GM19467 (cell line): ENCODE results near the gene MRPS17.

Experiments
- ATAC-seq: cut with Tn5 transposase; IDR thresholded peaks from one replicate; pipeline ENCODE4 v1.9.1; 2021; ENCODE audit warnings: mild to moderate bottlenecking, moderate library complexity; ENCODE audit not compliant: unreplicated experiment

The MRPS17 gene

DNA sequence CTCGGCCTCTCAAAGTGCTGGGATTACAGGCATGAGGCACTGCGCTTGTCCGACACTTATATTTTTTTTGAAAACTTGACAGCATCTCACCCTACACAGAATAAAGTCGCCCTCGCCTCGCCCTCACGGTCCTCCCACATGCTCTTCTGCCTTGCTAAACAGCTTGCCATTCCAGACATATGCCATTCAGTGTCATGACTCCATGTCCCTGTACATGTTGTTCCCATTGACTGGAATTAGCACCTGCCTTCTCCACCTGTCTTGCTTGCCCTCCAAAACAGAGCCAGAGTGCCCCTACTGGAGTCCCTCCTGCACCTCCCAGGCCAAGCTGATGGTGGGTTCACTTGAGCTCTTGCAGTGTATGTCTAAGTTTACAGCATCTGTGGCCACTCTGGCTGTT is 18.9 kb downstream of the MRPS17 start:
- no peak for ATAC-seq

DNA sequence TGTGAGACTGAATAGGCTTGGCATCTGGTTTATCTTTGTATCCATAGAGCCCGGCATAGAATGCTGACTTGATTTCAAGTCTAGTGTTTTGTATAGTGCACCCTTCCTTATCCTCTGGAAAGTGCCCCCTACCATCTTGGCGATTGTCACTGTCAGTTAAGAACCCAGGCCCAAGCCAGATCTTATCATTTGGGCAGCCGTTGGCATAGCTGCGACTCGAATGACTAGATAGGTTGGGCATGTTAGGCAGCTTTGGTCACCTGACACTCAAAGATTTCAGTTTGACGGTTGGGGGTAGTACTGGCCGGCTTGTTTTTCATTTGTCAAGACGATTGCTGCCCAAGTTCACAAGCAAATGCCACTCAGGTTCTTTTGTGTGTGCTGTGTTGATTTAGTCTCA is 19.3 kb downstream of the MRPS17 start:
- no peak for ATAC-seq

DNA sequence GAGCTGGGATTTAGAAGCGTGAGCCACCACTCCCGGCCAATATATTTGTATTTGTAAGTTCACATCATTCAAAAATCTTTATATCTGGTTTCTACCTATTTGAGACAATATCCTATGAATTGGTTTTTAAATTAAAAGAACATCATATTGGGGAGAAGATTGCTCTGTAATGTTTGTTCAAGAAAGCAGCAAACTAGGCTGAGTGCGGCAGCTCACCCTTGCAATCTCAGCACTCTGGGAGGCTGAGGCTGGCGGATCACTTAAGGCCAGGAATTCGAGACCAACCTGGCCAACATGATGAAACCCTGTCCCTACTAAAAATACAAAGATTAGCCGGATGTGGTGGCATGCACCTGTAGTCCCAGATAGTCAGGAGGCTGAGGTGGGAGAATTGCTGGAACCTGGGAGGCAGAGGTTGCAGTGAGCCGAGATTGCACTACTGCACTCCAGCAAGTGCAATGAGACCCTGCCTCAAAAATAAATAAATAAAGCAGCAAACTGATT is 22.1 kb downstream of the MRPS17 start:
- no peak for ATAC-seq

DNA sequence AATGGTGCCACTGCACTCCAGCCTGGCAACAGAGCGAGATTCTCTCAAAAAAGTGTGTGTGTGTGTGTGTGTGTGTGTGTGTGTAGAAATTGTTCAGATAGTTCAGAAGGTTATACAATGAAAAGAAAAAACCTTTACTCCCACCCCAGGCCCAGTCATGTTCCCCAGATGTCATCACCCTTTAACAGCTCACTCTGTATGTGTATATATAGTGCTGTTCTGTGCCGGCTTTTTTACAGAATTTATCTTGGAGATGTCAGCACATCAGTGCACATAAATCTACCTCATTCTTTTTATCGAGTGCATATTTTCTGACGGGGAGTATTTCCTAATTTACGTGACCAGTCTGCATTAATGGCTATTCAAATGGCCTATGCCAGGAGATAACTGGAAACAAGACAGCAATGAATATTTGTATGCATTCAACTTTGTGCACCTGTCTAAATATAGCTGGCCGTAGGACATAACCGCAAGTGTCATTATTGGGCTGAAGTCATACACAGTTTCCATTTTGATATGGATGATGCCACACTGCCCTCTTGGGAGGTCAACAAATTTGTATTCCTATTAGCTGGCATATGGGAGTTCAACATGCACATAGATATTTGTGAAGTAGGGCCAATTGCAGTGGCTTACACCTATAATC is 24.4 kb downstream of the MRPS17 start:
- ATAC-seq = no peak

DNA sequence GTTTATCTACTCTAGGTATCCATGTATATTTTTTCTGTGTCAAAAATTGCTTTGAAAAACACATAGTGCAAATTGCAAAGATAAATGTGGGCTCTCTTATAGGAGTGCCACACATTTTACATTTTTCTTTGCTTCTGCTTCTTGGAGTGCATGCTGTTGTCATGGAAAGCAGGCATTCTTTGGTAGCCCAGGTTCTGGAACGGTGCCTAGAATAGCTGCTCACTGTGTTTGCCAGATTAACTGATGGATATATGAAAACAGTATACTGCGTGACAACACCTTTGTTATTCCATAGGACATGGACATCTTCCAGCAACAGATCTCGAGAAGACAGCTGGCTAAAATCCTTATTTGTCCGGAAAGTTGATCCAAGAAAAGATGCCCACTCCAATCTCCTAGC is 26.2 kb downstream of the MRPS17 start:
- no peak for ATAC-seq

DNA sequence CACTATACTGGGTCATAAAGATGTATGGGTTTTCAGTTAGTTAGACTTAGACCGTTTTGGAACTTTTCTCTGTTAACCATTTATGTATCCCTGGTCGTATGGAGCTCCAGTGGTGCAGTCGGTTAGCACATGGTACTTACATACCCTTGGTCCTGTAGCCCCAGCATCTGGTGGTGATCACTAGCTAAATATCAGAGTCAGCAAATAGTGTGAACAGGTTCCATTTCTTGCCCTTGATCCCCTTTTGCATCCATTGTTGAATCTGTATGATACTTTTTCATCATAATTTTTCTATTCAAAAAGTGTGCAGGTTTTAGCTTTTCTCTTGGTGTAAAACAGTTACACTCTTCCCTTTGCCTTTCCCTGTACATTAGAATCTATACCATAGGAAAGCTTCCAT is 28.6 kb downstream of the MRPS17 start:
- ATAC-seq = no peak

DNA sequence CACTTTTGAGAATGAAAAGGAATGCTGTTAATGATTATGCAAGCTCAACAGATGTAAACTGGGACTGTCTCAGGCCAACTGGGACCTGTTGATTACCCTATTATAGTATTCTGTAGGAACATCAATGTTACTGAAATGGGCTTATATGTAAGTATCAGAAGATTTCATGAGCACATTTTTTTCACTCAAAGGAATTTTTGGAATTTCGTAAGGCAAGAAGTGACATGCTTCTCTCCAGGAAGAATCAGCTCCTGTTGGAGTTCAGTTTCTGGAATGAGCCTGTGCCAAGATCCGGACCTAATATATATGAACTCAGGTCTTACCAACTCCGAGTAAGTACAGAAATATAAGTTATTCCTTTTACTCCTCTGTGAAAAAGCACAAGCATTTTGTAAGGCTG is 31.9 kb downstream of the MRPS17 start:
- ATAC-seq = no peak

DNA sequence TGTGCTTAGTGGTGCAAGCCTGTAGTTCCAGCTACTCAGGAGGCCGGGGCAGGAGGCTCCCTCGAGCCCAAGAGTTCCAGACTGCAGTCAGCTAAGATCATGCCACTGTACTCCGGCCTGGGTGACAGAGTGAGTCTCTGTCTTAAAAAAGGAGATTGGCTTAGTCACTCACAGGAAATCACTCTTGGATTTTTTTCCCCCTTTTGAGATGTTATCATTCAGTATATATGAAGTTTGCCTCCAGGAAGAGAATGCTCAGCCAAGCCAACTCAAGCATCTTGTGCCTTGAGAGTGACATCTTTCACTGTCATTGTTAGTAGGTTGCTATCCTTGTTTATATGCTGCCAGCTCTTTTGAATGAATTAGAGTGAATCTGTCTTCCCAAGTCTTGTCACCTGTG is 40.7 kb downstream of the MRPS17 start:
- no peak for ATAC-seq

DNA sequence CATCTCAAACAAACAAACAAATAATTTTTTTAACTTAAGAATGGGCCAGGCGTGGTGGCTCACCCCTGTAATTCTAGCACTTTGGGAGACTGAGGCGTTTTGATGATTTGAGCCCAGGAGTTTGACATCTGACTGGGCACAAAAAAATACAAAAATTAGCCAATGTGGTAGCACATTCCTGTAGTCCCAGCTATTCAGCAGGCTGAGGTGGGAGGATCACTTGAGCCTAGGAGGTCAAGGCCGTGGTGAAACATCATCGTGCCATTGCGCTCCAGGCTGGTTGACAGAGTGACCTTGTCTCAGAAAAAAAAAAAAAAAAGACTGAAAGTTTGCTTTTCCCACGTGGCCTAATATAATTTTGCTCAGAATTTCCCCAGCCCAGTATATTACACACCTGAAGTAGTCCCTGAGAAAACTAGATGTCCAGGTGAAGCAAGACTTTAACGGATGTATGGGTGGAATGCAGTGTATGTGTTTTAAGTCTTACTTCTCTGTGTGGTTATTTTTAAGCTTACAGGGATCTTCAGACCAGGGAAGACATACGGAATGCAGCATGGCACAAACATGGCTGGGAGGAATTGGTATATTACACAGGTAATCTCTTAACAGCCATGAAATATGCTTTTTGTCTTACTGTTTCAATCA is 45.3 kb downstream of the MRPS17 start:
- ATAC-seq = no peak

DNA sequence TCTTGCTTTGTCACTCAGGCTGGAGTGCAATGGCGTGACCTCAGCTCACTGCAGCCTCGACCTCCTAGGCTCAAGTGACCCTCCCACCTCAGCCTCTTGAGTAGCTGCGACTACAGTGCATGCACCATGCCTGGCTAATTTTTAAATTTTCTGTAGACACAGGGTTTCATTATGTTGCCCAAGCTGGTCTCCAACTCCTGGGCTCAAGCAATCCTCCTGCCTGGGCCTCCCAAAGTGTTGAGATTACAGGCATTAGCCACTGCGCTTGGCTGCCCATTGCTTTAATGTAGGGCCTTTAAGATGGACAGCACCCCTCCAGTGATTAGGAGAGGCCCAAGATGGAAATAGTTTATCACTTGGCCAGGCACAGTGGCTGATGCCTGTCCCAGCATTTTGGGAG is 52.1 kb downstream of the MRPS17 start:
- ATAC-seq = no peak
